ENCODE measurements around the gene UXS1. TPM values are rescaled to one million over a fixed set of nuclear protein-coding genes. Genes with fewer than 3 reads are reported as not detected.

UXS1 gene
- total and polyA plus RNA-seq, 7 donors = 8.4 to 59.8 (median 21.3) TPM

- TF ChIP-seq POLR2AphosphoS5 (IDR thresholded peaks at IDR 0.05) (no peak), EP300 (IDR thresholded peaks at IDR 0.05) (no peak), CTCF (IDR thresholded peaks at IDR 0.05) (no peak)
- Histone ChIP-seq H3K27ac (no peak overlapping the region), H3K27me3 (no peaks in the 10 kb centered on the region), H3K4me3 (no peak overlapping the region), H3K9me3 (no peaks in the 10 kb centered on the region), H3K4me1 (no peaks in the 10 kb centered on the region), H3K36me3 (no peaks in the 10 kb centered on the region)
- DNase-seq = no peak
- intact Hi-C loops (cut with DNase I) = no loop called here
- 72 to 87% methylated on average over 2 of the region's 2 CpGs for WGBS, 2 donors
Measured at GRCh38 chr2:106168657-106169056, 25.4 kb downstream of the UXS1 start.

GRCh38 chr2:106167067-106167466 is 27.0 kb downstream of the UXS1 start:
- H3K27me3 ChIP-seq = no peaks in the 10 kb centered on the region

GRCh38 chr2:106165561-106165960 is 28.5 kb downstream of the UXS1 start:
- intact Hi-C loops (cut with DNase I) = no loop called here

More at GRCh38 chr2:106167067-106167466, 27.0 kb downstream of the UXS1 start:
- no peak for TF ChIP-seq EP300 (IDR thresholded peaks at IDR 0.05)
- Histone ChIP-seq H3K4me1 (no peaks in the 10 kb centered on the region), H3K4me3 (no peak overlapping the region), H3K27ac (no peak overlapping the region), H3K36me3 (no peaks in the 10 kb centered on the region), H3K9me3 (no peaks in the 10 kb centered on the region)
- intact Hi-C loops (cut with DNase I) = no loop called here
- no peak for DNase-seq
- 89 to 93% methylated on average over 5 of the region's 5 CpGs for WGBS, 2 donors

GRCh38 chr2:106165029-106165428 is 29.1 kb downstream of the UXS1 start:
- no peak for TF ChIP-seq CTCF (IDR thresholded peaks at IDR 0.05)
- TF ChIP-seq EP300 (IDR thresholded peaks at IDR 0.05) = no peak
- TF ChIP-seq POLR2A (IDR thresholded peaks at IDR 0.05) = no peak
- TF ChIP-seq POLR2AphosphoS5 (IDR thresholded peaks at IDR 0.05) = no peak
- no peak for DNase-seq
- Histone ChIP-seq H3K4me3 (no peak overlapping the region), H3K27me3 (no peaks in the 10 kb centered on the region), H3K4me1 (peaks cover 0 to 7% (median 0%) of the 10 kb centered on the region in 4 donors), H3K27ac (no peak overlapping the region), H3K9me3 (no peaks in the 10 kb centered on the region), H3K36me3 (peaks cover 0 to 3% (median 0%) of the 10 kb centered on the region in 4 donors)
- 78 to 96% methylated on average over 3 of the region's 3 CpGs for WGBS, 2 donors
- intact Hi-C loops (cut with DNase I) = no loop called here

More at GRCh38 chr2:106165561-106165960, 28.5 kb downstream of the UXS1 start:
- peaks cover 0 to 7% (median 0%) of the 10 kb centered on the region in 4 donors for H3K4me1 ChIP-seq
- no peak for TF ChIP-seq POLR2AphosphoS5 (IDR thresholded peaks at IDR 0.05)
- TF ChIP-seq POLR2A (IDR thresholded peaks at IDR 0.05) = no peak
- no peak for TF ChIP-seq EP300 (IDR thresholded peaks at IDR 0.05)
- no peak for TF ChIP-seq CTCF (IDR thresholded peaks at IDR 0.05)
- H3K4me3 ChIP-seq = no peak overlapping the region
- H3K9me3 ChIP-seq = no peaks in the 10 kb centered on the region
- no peaks in the 10 kb centered on the region for H3K27me3 ChIP-seq
- DNase-seq = no peak
- no peaks in the 10 kb centered on the region for H3K36me3 ChIP-seq
- WGBS, 2 donors = 75 to 78% methylated on average over 6 of the region's 6 CpGs
- no peak overlapping the region for H3K27ac ChIP-seq

GRCh38 chr2:106163948-106164545 is 30.1 kb downstream of the UXS1 start:
- Histone ChIP-seq H3K4me1 (peaks cover 0 to 7% (median 0%) of the 10 kb centered on the region in 4 donors), H3K27ac (no peak overlapping the region), H3K9me3 (no peaks in the 10 kb centered on the region), H3K27me3 (no peaks in the 10 kb centered on the region), H3K36me3 (peaks cover 0 to 9% (median 2%) of the 10 kb centered on the region in 4 donors), H3K4me3 (no peak overlapping the region)
- intact Hi-C loops (cut with DNase I) = no loop called here
- no peak for TF ChIP-seq POLR2A (IDR thresholded peaks at IDR 0.05)
- no peak for TF ChIP-seq CTCF (IDR thresholded peaks at IDR 0.05)
- TF ChIP-seq POLR2AphosphoS5 (IDR thresholded peaks at IDR 0.05) = no peak
- no peak for TF ChIP-seq EP300 (IDR thresholded peaks at IDR 0.05)
- WGBS, 2 donors = 50 to 58% methylated on average over 6 of the region's 6 CpGs
- DNase-seq = no peak

Measured in sigmoid colon (tissue), 7 donors.